GM20431 (cell line): Measurements from ENCODE around the gene ANKRD40.
"Not testable (repeated sequence)": the region's sequence is repeated elsewhere in the genome, so short reads cannot be mapped to it uniquely, and the experiment has no call there.

Experiments used
- in situ Hi-C: fragments of 300-500 bp; cut with MseI, MboI; formaldehyde crosslinking; loops from one replicate; pipeline ENCODE4 v1.15.0; 2020; ENCODE audit warnings: low sequenced_read_pairs; ENCODE audit not compliant: unreplicated experiment

The ANKRD40 gene, protein sequence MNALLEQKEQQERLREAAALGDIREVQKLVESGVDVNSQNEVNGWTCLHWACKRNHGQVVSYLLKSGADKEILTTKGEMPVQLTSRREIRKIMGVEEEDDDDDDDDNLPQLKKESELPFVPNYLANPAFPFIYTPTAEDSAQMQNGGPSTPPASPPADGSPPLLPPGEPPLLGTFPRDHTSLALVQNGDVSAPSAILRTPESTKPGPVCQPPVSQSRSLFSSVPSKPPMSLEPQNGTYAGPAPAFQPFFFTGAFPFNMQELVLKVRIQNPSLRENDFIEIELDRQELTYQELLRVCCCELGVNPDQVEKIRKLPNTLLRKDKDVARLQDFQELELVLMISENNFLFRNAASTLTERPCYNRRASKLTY

DNA sequence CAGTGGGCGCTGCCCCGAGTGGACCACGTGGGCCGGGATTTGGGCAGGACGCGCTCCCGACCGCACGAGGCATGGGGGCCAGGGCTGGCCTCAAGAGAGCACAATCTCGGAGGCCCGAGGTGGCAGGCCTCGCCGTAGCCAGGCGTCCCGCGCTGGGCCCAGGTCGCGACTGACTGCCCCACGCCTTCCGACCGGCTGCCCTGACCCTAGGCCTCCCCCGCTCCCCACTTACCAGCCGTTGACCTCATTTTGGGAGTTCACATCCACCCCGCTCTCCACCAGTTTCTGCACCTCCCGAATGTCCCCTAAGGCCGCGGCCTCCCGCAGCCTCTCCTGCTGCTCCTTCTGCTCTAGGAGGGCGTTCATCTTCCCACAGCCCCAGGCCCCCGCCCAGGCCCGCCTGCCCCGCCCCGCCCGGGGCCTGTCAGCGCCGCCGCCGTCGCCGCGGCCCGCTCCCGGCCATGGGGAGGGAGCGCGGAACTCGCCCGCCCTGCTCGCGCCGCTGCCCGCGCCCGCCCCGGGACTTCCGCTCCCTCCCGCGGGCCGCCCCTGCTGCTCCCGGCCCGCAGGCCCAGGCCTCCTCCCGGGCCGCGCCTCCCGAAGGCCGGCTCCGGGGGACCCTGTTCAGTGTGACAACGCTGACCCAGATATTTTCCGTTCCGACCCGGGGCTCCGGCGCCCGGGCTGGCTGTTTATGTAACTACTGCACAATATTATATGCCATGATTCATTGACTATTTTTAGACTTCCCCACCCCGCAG is at the start of gene ANKRD40:
TSS of gene ANKRD40 (minus strand) at position 626 of the 761 bp plus-strand sequence. CDS start at position 366, 260 bp downstream.
- in situ Hi-C loops = no loop called here

DNA sequence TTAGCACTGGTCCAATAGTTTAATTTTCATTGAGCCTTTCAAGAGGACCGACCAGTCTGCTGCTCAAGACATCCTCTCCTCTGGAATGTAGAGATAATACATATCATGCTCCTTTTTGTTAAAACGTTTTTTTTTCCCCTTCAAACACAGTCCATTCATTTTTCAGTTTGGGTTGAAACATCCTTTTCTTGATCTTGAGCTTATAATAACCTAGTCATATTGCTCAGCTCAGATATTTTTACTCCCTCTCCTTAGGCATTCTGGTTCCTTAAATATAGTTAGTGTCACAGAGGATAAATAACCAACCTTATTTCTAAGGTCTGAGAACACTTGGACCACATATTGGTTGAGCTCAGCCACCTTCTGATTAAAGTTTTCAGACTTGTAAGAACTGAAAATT is 46.8 kb upstream of the ANKRD40 start:
- in situ Hi-C loops = no loop called here

DNA sequence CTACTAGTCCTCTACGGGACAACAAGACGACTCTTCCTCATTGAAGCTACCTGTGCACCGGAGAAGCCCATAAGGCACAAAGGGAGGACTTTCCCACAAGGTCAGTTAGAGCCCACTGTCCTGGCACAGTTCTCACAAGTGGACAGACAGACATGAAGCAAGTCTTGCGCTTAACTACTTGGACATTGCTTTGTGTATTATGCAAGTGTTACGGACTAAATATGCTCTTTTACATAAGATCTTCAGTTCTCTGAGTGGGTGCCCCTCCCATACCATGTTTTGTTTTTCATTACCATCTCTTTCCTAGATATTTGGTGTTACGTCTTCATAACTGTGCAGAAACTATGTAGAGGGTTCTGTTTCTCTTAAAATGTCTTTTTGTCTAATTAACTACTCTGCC is 41.5 kb upstream of the ANKRD40 start:
- in situ Hi-C loops = no loop called here

DNA sequence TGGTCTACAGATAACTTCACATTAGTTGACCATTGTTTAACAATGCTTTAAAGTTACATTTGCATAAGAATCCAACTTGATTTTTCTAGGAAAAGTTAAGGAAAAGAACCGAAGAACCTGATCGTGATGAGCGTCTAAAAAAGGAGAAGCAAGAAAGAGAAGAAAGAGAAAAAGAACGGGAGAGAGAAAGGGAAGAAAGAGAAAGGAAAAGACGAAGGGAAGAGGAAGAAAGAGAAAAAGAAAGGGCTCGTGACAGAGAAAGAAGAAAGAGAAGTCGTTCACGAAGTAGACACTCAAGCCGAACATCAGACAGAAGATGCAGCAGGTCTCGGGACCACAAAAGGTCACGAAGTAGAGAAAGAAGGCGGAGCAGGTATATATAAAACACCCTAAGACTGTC is 37.9 kb upstream of the ANKRD40 start:
- in situ Hi-C loops = no loop called here

DNA sequence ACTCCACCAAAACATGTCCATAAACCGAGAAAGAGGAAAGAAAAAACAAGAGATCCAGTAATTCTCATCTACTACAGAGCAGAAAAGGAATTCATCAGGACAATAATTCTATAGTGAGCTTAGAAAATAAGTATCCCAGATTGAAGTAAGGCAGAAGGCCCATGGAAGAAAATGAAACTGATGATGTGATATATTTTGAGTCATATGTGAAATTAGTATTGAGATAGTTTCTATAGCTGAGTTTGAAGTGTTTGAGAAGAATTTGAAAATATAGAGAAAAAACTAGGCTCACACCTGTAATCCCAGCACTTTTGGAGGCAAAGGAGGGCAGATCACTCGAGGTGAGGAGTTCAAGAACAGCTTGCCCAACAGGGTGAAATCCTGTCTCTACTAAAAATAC is 31.4 kb upstream of the ANKRD40 start:
- in situ Hi-C loops = no loop called here

DNA sequence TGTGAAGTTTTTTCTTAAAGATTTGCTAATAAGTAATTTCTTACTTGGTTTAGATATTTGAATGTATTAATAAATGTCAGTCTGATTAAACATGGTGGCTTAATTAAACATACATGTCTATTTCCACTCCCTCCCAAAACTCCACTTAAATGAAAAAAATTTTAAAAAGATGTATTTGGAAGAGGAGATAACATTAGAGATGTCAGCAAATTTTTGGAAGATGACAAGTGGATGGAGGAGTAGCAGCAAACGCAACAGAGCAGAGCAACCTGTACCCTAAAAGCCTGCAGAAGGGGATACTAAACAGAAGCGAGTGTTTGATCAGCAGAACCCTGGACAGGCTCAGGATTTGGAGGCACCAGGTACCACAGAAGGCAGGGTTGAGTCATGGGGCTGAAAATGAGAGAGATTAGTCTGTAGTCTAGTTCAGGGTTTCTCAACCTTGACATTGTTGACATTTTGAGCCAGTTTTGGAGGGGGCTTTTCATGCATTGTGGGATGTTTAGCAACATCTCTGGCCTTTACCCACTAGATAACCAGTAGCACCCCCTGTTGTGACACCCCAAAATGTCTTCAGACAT is 29.5 kb upstream of the ANKRD40 start:
- in situ Hi-C loops = no loop called here

DNA sequence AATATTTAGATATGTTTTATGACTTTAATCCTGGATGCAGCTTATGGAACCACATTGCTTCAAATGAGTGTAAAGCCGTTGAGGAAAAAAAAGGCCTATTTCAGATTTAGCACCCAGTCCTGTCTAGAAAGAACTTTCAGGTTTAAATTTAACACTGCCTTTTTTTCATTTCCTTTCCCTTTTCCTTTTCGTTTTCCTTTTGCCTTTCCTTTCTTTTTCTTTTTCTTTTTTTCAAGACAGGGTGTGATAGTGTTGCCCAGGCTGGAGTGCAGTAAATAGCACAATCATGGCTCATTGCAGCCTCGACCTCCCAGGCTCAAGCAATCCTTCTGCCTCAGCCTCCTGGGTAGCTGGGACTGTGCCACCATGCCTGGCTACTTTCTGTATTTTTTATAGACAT is 27.6 kb upstream of the ANKRD40 start:
- in situ Hi-C loops = no loop called here

DNA sequence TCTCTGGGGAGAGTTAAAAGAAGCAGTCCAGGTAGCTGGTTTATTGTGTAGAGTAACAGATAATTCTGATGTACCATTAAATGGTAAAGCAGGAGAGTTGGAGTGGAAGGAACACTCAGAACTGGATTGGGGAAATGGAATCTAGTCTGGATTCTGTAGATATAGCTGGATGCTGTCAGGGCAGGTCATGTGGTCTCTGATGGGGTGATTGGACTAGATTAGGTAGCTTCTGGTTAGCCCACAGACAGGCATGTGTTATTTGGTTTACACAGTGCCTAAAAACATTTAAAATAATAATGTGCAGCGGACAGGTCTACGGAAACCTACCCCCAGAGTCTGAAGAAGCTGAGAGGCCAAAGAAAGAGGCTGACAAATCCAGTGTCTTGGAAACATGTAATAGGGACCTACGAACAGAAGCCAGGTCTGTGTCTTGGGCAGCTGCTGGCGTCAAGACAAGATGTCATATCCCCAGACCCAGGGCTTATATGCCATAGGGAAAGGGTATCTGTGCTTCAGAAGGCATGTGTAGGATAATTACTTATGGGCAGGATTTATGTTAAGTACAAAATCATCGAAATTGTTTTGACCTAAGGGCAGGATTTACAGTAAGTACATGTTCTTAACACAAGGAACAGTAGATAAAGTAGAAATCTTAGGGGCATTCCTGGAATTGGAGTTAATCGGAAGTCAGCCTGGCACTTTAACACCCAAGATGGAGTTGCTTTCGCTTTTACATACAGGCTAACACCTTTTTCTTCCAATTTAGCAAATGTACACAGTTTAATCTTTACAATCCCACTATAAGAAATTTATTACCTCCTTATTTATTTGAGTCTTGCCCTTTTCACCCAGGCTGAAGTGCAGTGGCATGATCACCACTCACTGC is 24.1 kb upstream of the ANKRD40 start:
- in situ Hi-C loops = no loop called here

DNA sequence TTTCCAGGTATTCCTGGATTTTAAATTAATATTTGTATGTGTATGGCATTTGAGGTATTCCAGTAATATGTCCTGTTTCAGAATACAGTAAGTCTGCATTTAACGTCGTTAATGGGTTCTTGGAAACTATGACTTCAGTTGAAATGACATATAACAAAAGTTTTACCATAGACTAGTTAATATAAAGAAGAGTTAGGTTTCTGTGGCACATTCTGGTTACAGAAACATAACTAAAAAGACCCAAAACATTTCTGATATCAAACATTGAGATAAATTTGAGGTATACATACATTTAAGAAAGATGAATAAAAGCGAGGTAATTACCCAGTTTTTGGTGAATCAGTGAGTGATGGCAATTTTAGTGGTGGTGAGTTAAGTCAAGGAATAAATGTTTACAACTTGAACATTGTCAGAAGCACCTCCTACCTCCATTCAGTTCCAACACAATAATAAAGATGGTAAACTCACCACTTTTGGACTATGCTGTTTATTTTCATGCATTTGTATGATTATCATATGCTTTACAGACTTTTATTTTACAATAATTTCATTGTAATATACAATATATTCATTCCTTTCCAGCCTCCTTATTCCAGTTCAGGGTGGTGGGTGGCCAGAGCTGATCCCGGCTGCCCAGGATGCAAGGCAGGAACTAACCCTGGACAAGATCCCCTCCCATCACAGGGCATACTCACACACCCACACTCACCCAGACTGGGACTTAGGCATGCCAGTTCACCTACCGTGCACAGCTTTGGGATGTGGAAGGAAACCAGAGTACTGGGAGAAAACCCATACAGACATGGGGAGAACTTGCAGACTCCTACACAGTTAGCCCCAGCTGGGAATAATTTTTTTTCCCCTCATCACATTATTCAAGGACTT is 21.4 kb upstream of the ANKRD40 start:
- in situ Hi-C loops = no loop called here

DNA sequence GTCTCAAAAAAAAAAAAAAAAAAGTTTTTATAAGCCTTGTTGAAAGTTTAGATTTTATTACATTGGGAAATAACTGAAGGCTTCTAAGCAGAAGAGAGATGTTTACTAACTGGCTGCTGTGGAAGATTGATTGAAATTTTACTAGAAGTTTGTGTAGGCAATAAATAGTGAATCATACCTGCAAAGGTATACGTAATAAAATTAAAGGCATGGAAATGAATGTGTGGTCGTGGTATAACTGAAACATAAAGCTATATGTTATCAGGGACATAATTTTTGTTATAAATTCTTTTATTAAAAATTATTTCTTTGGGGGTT is 20.4 kb upstream of the ANKRD40 start:
- in situ Hi-C loops = no loop called here

DNA sequence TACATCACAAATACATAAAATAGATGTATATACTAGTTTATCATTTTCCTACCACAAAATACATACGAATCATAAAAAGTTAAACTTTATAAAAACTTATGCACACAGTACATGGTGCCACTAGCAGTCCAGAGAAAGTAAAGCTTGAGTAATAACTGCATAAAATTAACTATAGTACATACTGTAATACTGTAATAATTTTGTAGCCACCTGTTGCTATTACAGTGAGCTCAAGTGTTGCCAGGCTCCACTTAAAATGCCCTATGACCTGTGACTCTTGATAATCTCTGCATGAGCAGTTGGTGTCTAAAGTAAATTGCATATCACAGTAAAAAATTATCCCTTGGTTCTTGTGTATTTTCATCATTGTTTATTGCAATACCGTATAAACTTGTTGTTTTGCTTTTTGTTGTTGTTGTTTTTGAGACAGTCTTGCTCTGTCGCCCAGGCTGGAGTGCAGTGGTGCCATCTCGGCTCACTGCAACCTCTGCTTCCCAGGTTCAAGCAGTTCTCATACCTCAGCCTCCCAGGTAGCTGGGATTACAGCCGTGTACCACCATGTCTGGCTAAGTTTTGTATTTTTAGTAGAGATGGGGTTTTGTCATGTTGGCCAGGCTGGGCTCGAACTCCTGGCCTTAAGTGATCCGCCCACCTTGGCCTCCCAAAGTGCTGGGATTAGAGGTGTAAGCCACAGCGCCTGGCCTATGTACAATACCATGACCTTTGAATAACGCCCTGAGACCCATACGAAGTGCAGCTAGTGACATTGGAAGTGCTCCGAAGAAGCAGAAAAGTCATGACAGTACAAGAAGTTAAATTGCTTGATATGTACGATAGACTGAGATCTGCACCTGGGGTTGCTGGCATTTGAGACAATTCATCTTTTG is 18.3 kb upstream of the ANKRD40 start:
- in situ Hi-C loops = no loop called here

DNA sequence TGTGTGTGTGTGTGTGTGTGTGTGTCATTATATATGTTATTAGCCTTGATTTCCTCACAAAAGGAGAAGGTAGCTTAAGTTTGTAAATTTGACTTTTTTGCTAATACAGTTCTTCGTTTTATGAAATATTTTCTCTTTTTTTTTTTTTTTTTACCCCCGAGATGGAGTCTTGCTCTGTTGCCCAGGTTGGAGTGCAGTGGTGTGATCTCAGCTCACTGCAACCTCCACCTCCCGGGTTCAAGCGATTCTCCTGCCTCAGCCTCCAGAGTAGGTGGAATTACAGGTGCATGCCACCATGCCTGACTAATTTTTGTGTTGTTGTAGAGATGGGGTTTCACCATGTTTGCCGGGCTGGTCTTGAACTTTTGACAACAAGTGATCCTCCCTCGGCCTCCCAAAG is 16.9 kb upstream of the ANKRD40 start:
- in situ Hi-C loops = not testable (repeated sequence)

DNA sequence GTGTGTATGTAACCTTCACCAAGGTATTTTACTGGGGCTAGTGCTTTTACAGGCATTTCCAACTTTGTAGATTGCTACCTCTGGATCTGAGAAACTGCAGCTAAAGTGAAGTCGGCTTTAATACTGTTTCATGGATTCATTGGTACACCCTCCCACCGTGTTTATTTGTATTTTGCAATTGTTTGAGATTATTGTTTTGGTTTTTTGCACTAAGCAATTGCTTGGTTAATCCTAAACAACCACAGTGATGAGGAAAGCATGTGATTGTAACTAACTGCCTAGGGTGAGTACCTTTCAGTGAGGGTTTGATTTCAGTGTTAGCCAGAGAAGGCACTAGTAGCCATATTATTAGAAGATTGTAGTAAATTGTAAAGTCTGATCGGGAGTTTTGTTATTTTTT is 15.0 kb upstream of the ANKRD40 start:
- in situ Hi-C loops = no loop called here

DNA sequence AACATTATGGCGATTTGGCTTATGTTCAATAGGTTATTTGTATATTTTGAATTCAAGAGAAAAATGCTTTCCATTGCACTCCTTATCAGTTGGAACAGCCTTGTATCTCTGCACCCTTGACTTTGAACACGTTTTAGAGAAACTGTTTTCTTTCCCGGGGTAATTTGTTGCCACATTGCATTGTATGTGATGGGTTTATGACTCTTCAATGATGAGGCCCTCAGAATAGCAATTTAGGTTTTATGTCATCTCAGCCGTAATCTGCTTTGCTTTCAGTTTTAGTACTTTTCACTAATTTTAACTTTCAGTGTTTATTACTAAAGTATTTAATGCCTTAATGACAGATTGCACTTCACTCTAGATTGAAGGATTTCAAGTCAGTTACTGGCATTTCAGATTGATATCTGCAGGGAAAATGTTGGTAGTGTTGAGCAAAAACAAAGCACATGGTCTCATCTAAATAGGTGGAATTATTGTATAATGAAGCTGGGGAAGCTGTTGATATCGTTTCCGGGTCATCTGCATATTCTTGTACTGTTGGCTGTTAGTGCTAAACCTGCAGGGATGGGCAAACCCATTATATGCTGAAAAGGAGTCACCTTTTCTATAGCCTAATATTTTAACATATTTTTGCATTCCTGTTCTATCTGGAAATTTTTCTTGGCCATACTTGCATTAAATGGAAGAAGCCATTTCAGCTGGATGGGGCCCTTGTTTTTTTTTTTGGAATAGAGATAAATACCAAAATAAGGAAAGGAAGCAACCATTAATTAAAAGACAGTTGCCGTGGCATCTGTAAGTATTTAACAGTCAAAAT is 13.7 kb upstream of the ANKRD40 start:
- in situ Hi-C loops = no loop called here

DNA sequence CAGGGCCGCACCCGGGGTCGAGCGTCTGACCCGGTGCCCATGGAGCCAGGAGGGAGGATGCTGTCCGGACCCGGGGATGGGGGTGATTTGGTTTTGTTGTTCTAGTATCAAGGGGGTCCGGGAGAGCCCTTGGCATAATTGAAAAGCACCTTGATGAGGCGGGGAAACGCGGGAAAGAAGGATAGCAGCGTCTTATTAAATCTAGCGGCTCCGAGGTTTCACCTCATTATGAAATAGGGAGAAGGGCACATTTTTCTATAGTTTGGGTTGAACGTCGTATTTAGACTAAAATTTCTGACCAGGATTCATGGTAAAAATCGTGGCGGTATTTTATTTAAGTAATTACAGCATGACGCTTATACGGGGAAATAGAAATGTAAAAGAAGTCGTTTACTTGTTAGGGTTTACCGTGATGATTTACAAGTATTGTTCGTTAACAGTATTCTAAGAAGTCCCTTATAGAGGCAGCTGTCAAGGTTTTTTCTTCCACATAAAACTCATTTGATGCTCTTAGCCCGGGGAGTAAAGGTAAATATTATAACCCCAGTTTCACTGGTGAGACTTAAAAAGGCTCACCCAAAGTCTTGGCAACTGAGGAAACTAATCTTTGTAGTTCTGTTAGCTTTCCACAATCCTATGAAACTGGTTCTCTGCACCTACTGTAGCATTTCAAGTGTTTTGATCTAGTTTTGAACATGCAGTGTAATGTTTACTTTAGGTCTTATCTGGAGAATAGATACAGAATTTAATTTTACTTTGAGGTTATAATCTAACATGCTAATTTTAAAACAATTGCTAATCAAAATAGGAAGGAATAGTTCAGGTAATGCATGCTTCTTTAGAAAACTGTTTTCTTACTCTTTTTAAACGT is 12.4 kb upstream of the ANKRD40 start:
- in situ Hi-C loops = no loop called here

DNA sequence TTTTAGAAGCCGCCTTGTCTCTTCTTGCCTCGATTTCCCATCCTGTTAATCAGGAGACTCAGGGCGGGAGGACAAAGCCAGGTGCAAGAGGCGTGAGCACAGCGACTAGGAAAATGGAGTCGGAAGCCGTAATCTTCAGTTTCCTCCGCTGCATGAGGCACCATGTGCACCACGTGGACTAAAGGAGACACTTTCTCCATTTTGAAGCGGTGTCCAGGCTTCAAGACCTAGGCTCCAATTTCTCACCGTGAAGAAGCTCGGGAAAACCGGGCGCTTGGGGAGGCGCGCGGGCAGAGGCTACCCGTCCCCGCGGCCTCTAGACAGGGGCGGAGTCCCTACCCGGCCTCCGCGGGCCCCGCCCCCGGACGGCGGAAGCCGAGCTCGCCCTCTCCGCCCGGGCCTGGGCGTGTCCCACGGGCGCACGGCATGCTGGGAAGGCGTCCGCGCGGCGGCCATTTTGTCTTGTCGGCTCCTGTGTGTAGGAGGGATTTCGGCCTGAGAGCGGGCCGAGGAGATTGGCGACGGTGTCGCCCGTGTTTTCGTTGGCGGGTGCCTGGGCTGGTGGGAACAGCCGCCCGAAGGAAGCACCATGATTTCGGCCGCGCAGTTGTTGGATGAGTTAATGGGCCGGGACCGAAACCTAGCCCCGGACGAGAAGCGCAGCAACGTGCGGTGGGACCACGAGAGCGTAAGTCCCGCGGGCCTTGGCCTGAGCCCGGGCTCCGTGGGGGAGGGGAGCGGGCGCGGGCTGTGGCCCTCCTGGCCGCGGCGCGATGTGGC is 11.6 kb upstream of the ANKRD40 start, which contains the start of gene LUC7L3:
TSS of gene LUC7L3 (plus strand) at position 460 of the 780 bp plus-strand sequence. CDS start at position 590, 130 bp downstream.
- in situ Hi-C loops = no loop called here
